ENCODE data around the gene XRCC4. TPM values are rescaled to one million over a fixed set of nuclear protein-coding genes. Genes with fewer than 3 reads are reported as not detected.
A peak's percentile ranks its signal among the peaks of the same experiment; 100 is the strongest.

The XRCC4 gene
- total and polyA plus RNA-seq, 2 of the 13 experiments (the other 11 are each of a cell fraction or from before 2014, with no cell fraction given), result 2.8 to 12.6 TPM

GRCh38 chr5:83085106-83085505, 7.8 kb downstream of the XRCC4 start (continued):
- TF ChIP-seq YEATS2 (CRISPR knock-in tag; IDR thresholded peaks at IDR 0.05; ENCODE audit: borderline replicate concordance), result peak; percentile 59; the same call in 1 of the 2 replicates
- no peak for TF ChIP-seq HNRNPH1 (optimal IDR thresholded peaks at IDR 0.05; ENCODE audit: low read depth, low read length)
- no peak for TF ChIP-seq ZNF777 (CRISPR knock-in tag; IDR thresholded peaks at IDR 0.05)
- no peak for TF ChIP-seq ZBTB8A (CRISPR knock-in tag; IDR thresholded peaks at IDR 0.05; ENCODE audit: borderline replicate concordance, low read depth)
- no peak for TF ChIP-seq ZBTB7A (CRISPR knock-in tag; IDR thresholded peaks at IDR 0.05)
- TF ChIP-seq DNMT1 (CRISPR knock-in tag; IDR thresholded peaks at IDR 0.05), result no peak
- TF ChIP-seq ZNF784 (CRISPR knock-in tag; IDR thresholded peaks at IDR 0.05; ENCODE audit: borderline replicate concordance), result no peak
- no peak for TF ChIP-seq CBX1 (IDR thresholded peaks at IDR 0.05; ENCODE audit: low read depth)
- peak; percentile 67; the same call in 1 of the 2 replicates for TF ChIP-seq ZBTB20 (CRISPR knock-in tag; IDR thresholded peaks at IDR 0.05; ENCODE audit: borderline replicate concordance, low read depth)
- no peak for TF ChIP-seq ZNF709 (CRISPR knock-in tag; IDR thresholded peaks at IDR 0.05)
- TF ChIP-seq TMF1 (CRISPR knock-in tag; IDR thresholded peaks at IDR 0.05; ENCODE audit: low read depth), result no peak
- TF ChIP-seq SNAPC5 (CRISPR knock-in tag; IDR thresholded peaks at IDR 0.05; ENCODE audit: borderline replicate concordance), result no peak
- TF ChIP-seq NR0B2 (CRISPR knock-in tag; IDR thresholded peaks at IDR 0.05), result no peak
- TF ChIP-seq HES4 (CRISPR knock-in tag; IDR thresholded peaks at IDR 0.05; ENCODE audit: borderline replicate concordance), result no peak
- no peak for TF ChIP-seq ZNF672 (CRISPR knock-in tag; IDR thresholded peaks at IDR 0.05)
- TF ChIP-seq HOXA7 (CRISPR knock-in tag; IDR thresholded peaks at IDR 0.05), result no peak
- peak; percentile 57; the same call in 1 of the 2 replicates for TF ChIP-seq FOSL2 (CRISPR knock-in tag; IDR thresholded peaks at IDR 0.05)
- no peak for TF ChIP-seq ZNF644 (CRISPR knock-in tag; IDR thresholded peaks at IDR 0.05; ENCODE audit: low read depth)
- peak; percentile 59; the same call in 1 of the 2 replicates for TF ChIP-seq ZNF331 (CRISPR knock-in tag; IDR thresholded peaks at IDR 0.05)
- TF ChIP-seq RAD51 (IDR thresholded peaks at IDR 0.05; ENCODE audit: borderline replicate concordance), result no peak
- TF ChIP-seq ZNF234 (CRISPR knock-in tag; conservative IDR thresholded peaks at IDR 0.05), result no peak
- TF ChIP-seq TFDP2 (CRISPR knock-in tag; IDR thresholded peaks at IDR 0.05), result 0 out of 2 replicates have a peak, but pooled peaks have one; percentile 35
- peak; percentile 55; the same call in 1 of the 2 replicates for TF ChIP-seq ZNF878 (CRISPR knock-in tag; IDR thresholded peaks at IDR 0.05)
- no peak for TF ChIP-seq AHR (CRISPR knock-in tag; IDR thresholded peaks at IDR 0.05)
- no peak for TF ChIP-seq RAD21 (CRISPR knock-in tag; IDR thresholded peaks at IDR 0.05)
- TF ChIP-seq ZNF570 (CRISPR knock-in tag; IDR thresholded peaks at IDR 0.05; ENCODE audit: borderline replicate concordance), result no peak
- TF ChIP-seq AKAP8 (CRISPR knock-in tag; IDR thresholded peaks at IDR 0.05), result no peak
- no peak for TF ChIP-seq ZMYM2 (CRISPR knock-in tag; IDR thresholded peaks at IDR 0.05)
- TF ChIP-seq ZNF563 (CRISPR knock-in tag; IDR thresholded peaks at IDR 0.05), result no peak
- no peak for TF ChIP-seq JUND (CRISPR knock-in tag; IDR thresholded peaks at IDR 0.05)
- peak; percentile 53; the same call in 1 of the 2 replicates for TF ChIP-seq DPF2 (CRISPR knock-in tag; IDR thresholded peaks at IDR 0.05; ENCODE audit: borderline replicate concordance, low read depth)
- TF ChIP-seq TARDBP (CRISPR knock-in tag; IDR thresholded peaks at IDR 0.05), result peak; percentile 48; the same call in 1 of the 2 replicates
- TF ChIP-seq THAP11 (CRISPR knock-in tag; IDR thresholded peaks at IDR 0.05), result peak; percentile 70
